ENCODE measurements around the gene AFMID.

The AFMID gene

DNA sequence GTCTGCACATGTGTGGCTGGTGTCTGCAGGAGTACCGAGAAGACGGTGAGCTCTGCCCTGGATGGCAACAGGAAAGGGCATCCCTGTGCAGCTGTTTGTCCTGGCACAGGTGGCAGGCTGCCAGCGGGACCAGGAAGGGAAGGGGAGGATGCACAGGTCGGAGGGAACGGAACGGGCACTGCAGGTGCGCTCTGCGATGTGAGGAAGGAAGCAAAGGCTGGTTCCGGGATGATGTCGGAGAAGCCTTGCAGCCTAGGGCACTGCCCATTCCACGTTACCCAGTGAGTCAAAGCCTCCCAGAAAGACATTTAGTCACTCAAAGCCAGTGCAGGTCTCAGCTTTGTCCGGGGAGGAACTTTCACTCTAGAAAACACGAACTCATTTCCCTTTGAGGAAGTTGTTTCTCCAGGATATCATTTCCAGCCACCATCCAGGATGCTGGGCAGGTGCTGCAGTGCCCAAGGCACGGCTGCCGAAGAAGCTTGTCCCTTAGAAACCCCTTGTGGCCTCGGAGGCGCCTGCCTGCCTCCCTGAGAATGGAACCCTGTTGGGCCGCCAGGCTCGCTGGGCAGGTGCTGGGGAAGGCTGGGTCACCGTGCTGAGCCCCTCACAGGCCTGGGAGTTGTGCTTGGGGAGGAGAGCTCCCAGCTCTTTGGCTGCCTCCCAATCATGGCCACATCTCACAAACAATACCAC lies 39.7 kb downstream of the AFMID start:
- TF ChIP-seq, protein P1, sequence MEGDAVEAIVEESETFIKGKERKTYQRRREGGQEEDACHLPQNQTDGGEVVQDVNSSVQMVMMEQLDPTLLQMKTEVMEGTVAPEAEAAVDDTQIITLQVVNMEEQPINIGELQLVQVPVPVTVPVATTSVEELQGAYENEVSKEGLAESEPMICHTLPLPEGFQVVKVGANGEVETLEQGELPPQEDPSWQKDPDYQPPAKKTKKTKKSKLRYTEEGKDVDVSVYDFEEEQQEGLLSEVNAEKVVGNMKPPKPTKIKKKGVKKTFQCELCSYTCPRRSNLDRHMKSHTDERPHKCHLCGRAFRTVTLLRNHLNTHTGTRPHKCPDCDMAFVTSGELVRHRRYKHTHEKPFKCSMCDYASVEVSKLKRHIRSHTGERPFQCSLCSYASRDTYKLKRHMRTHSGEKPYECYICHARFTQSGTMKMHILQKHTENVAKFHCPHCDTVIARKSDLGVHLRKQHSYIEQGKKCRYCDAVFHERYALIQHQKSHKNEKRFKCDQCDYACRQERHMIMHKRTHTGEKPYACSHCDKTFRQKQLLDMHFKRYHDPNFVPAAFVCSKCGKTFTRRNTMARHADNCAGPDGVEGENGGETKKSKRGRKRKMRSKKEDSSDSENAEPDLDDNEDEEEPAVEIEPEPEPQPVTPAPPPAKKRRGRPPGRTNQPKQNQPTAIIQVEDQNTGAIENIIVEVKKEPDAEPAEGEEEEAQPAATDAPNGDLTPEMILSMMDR (conservative IDR thresholded peaks at IDR 0.05; ENCODE audit: low read length), result no peak
- H3K4me3 ChIP-seq (ENCODE audit: low read length), result no peak overlapping the region
- no peak for DNase-seq (ENCODE audit: low read depth)

GRCh38 chr17:78227455-78227916 lies 40.3 kb downstream of the AFMID start:
- H3K4me3 ChIP-seq (ENCODE audit: low read length), result no peak overlapping the region
- TF ChIP-seq, protein P1 (conservative IDR thresholded peaks at IDR 0.05; ENCODE audit: low read length), result no peak
- DNase-seq (ENCODE audit: low read depth), result no peak

DNA sequence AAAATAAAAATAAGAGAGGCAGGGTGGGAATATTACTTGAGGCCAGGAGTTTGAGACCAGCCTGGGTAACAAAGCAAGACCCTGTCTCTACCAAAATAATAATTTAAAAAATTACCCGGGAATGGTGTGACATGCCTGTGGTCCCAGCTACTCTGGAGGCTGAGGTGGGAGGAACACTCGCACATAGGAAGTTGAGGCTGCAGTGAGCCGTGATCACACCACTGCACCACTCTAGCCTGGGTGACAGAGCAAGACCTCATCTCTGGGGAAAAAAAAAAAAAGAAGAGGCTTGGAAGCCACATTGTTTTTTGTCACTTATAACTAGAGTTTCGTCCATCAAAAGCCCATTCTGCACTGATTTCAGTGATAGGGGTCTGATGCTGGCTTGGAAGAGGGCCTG lies 41.0 kb downstream of the AFMID start:
- TF ChIP-seq, protein P1 (conservative IDR thresholded peaks at IDR 0.05; ENCODE audit: low read length), result no peak
- no peak for DNase-seq (ENCODE audit: low read depth)
- no peak overlapping the region for H3K4me3 ChIP-seq (ENCODE audit: low read length)

DNA sequence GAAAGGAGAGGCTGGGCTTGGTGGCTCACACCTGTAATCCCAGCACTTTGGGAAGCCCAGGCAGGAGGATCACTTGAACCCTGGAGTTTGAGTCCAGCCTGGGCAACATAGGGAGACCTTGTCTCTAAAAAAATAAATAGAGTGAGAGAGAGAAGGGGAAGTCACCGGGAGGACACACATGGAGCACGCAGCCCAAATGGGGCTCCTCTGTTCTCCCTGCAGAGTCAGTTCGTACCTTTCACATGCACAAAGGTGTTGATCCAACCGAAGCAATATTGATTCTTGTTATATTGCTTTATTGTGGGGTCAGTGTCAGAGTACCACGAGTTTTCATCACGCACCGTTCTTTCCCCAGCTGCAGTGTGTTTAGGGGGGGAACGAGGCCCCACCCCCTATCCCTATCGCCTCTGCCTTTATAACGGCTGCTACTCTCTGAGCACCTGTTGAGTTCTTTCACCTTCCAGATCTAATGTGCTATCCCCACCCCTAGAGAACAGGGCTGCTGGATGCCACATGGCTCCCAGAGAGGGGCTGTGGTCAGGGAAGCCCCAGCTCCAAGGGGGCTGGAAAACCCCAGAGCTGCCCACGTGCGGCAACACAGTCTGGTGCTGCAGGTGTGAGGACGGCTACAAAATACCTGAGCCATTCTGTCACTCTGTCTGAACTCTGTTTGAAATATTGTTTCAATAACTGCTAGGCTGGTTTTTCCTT lies 43.2 kb downstream of the AFMID start:
- DNase-seq (ENCODE audit: low read depth), result no peak
- H3K4me3 ChIP-seq (ENCODE audit: low read length), result no peak overlapping the region
- TF ChIP-seq, protein P1 (conservative IDR thresholded peaks at IDR 0.05; ENCODE audit: low read length), result no peak

DNA sequence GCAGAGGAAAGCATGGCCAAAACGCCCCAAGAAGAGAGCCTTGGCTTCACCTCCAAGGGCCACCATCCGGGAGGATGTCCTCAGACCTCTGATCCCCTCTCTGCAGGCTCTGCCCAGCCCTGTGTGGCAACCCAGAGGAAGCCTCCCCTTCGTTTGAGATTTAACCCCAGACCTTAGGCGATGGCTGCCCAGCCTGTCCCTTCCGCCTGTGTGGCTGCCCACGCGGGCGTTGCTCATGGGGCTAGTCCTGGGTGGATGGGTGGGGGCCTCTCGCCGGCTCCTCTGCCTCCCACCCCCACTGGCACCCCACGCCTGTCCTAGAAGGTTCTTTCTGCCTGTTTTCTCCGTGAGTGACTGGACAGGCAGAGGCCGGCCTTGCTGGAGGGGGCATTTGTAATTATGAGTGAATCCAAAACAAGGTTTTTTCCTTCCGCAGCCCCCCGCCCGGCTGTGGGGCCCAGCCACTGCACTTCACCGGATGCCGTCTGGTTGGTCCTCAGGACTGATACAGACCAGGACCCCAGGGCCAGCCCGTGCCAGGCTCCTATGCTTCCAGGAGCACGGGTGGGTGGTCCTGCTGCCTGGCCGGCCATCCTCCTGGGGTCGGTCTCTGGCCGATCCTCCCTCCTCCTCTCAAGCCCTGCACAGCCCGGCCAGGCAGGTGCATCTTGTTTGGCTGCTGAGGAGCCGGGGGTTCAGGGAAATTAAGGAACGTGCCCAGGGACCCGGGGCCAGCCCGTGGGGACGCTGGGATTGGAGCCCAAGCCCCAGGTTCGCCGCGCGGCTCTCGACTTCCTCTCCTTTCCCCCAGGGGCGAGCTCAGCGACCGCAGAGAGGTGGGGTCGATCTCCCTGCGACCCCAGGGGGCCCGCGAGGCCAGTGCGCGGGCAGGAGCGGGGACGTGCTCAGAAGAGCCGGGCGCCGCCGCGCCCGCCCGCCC lies 44.1 kb downstream of the AFMID start, which contains the start of gene TMEM235:
TSS of gene TMEM235 (plus strand) at position 636 of the 940 bp plus-strand sequence. CDS start 393 bp downstream, outside the sequence.
- DNase-seq (ENCODE audit: low read depth), result no peak
- TF ChIP-seq, protein P1 (conservative IDR thresholded peaks at IDR 0.05; ENCODE audit: low read length), result no peak
- H3K4me3 ChIP-seq (ENCODE audit: low read length), result no peak within 1 kb of the TSS

DNA sequence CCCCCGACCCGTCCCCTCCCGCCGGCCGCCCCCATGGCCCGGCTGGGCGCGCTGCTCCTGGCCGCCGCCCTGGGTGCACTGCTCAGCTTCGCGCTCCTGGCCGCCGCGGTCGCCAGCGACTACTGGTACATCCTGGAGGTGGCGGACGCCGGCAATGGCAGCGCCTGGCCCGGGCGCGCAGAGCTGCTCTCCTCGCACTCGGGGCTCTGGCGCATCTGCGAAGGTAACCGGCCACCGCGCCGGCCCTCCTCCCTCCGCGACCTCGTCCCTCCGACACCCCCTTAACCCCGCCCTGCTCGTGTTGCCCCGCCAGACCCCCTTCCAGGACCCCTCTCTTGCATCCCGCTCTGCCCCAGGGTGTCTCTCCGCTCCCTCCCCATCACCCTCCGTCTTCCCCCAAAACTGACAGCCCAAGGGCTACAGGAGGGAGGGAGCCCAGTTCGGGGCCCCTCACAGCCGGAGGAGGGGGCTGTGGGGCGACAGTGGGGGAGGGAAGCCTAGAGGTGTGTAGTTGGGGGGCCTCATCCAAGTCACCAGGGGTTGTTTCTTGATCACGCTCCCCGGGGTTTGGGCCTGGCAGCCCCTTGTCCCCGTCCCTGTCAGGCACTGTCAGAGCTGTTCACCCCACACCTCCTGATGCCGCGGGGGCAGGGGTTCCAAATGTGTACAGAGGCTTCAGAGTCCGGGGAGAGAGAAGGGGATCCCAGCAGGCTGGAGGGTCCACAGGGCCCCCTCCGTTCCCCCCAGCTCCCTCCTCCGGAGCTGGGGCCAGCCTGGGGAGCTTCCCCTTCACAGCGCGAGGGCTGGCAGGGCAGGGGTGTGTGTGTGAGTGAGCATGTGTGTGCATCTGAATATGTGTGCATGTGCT lies 45.1 kb downstream of the AFMID start:
- TF ChIP-seq, protein P1 (conservative IDR thresholded peaks at IDR 0.05; ENCODE audit: low read length), result no peak
- DNase-seq (ENCODE audit: low read depth), result no peak
- no peak overlapping the region for H3K4me3 ChIP-seq (ENCODE audit: low read length)
